Raji (cell line): ENCODE measurements around the gene PREX1.

Source experiments
- POLR2A ChIP-seq: IDR thresholded peaks from 2 replicates; pipeline ENCODE4 v1.6.1; 2011; ENCODE audit warnings: low read depth, low read length, control low read depth; ENCODE audit not compliant: insufficient read depth

PREX1 gene

GRCh38 chr20:48615871-48616270, 211.9 kb downstream of the PREX1 start:
- no peak for TF ChIP-seq POLR2A

GRCh38 chr20:48614593-48615274, 213.1 kb downstream of the PREX1 start:
- no peak for TF ChIP-seq POLR2A

GRCh38 chr20:48613926-48614325, 213.9 kb downstream of the PREX1 start:
- no peak for TF ChIP-seq POLR2A

GRCh38 chr20:48612335-48612734, 215.5 kb downstream of the PREX1 start:
- TF ChIP-seq POLR2A, result no peak

GRCh38 chr20:48610996-48611395, 216.8 kb downstream of the PREX1 start:
- no peak for TF ChIP-seq POLR2A

GRCh38 chr20:48609491-48609978, 218.3 kb downstream of the PREX1 start:
- no peak for TF ChIP-seq POLR2A

GRCh38 chr20:48608756-48609155, 219.0 kb downstream of the PREX1 start:
- no peak for TF ChIP-seq POLR2A

- TF ChIP-seq POLR2A, result no peak
These were observed 220.3 kb downstream of the PREX1 start for GRCh38 chr20:48607544-48607865.

- TF ChIP-seq POLR2A, result no peak
These were observed 220.8 kb downstream of the PREX1 start for GRCh38 chr20:48606841-48607543.

GRCh38 chr20:48606172-48606840, 221.5 kb downstream of the PREX1 start:
- no peak for TF ChIP-seq POLR2A

GRCh38 chr20:48605364-48606171, 222.2 kb downstream of the PREX1 start:
- TF ChIP-seq POLR2A, result no peak

GRCh38 chr20:48604936-48605335, 222.9 kb downstream of the PREX1 start:
- no peak for TF ChIP-seq POLR2A

- no peak for TF ChIP-seq POLR2A
These were observed 223.4 kb downstream of the PREX1 start for GRCh38 chr20:48604426-48604825.

GRCh38 chr20:48603819-48604405, 223.9 kb downstream of the PREX1 start:
- no peak for TF ChIP-seq POLR2A

- TF ChIP-seq POLR2A, result no peak
These were observed 224.5 kb downstream of the PREX1 start for GRCh38 chr20:48603116-48603818.

- TF ChIP-seq POLR2A, result no peak
These were observed 226.0 kb downstream of the PREX1 start for GRCh38 chr20:48601798-48602197.
